Suprapubic skin (tissue), 3 donors: ENCODE results near the gene FAM167B.

Source experiments
- CTCF ChIP-seq, 2 donors: fragments of 200-600 bp in 1 of 2; fragments of 450-650 bp in 1 of 2; sonication (generic) in 1 of 2; IDR thresholded peaks; one replicate each; pipeline ENCODE4 v1.5.1; 2016 to 2019; ENCODE audit warnings: antibody characterized with exemption in 2 of 2, mild to moderate bottlenecking in 1 of 2, moderate library complexity in 1 of 2
- EP300 ChIP-seq: sonication (generic); formaldehyde crosslinking; IDR thresholded peaks from one replicate; pipeline ENCODE4 v1.6.1; 2017; ENCODE audit warnings: antibody characterized with exemption
- POLR2A ChIP-seq, 2 donors: fragments of 450-650 bp; IDR thresholded peaks; one replicate each; pipeline ENCODE4 v1.6.1; 2017; ENCODE audit warnings: antibody characterized with exemption in 2 of 2, mild to moderate bottlenecking in 2 of 2, moderate library complexity in 2 of 2

- TF ChIP-seq CTCF (IDR thresholded peaks at IDR 0.05), result no peak
- no peak for TF ChIP-seq EP300
- no peak for TF ChIP-seq POLR2A (IDR thresholded peaks at IDR 0.05)
These were observed 49.2 kb upstream of the FAM167B start for GRCh38 chr1:32197837-32198236.
